Measurements from ENCODE around the gene GPM6B.

DNA sequence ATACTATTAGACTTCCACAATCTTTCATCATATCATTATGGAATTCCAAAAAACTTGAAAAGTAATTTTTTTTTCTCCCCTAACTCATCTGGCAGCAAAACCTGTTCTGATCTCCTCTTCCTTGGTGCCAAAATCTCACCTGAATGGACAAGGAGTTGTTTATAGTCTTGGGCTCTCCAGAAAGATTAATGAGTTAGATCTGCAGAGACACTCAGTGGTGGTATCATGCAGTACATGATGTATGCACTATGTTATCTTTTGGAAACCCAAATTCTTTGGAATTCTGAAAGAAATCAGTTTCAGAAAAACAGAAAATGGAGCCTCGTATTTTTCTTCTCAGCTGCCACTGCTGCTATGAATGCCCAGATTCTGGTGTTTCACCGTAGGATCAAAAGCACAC lies 11.7 kb downstream of the GPM6B start:
- TF ChIP-seq, protein P1, sequence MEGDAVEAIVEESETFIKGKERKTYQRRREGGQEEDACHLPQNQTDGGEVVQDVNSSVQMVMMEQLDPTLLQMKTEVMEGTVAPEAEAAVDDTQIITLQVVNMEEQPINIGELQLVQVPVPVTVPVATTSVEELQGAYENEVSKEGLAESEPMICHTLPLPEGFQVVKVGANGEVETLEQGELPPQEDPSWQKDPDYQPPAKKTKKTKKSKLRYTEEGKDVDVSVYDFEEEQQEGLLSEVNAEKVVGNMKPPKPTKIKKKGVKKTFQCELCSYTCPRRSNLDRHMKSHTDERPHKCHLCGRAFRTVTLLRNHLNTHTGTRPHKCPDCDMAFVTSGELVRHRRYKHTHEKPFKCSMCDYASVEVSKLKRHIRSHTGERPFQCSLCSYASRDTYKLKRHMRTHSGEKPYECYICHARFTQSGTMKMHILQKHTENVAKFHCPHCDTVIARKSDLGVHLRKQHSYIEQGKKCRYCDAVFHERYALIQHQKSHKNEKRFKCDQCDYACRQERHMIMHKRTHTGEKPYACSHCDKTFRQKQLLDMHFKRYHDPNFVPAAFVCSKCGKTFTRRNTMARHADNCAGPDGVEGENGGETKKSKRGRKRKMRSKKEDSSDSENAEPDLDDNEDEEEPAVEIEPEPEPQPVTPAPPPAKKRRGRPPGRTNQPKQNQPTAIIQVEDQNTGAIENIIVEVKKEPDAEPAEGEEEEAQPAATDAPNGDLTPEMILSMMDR (IDR thresholded peaks at IDR 0.05), result peak in 2 of 6 experiments; percentile 11 to 19
- TF ChIP-seq EP300 (IDR thresholded peaks at IDR 0.05), result no peak
